Thyroid gland (tissue), 4 donors: ENCODE data around the gene KCNA10. TPM values are rescaled to one million over a fixed set of nuclear protein-coding genes. Genes with fewer than 3 reads are reported as not detected.

ENCODE experiments used
- DNase-seq, 2 donors: peaks; one replicate each; pipeline ENCODE4 v3.0.0-alpha.2; 2019
- H3K27ac ChIP-seq, 3 donors: fragments of 200-600 bp; sonication (generic); 1 replicate in 2 of 3; 2 replicates in 1 of 3; pipeline ENCODE4 v1.5.1; 2016 to 2019; ENCODE audit warnings: mild to moderate bottlenecking in 1 of 3, moderate library complexity in 1 of 3
- H3K27me3 ChIP-seq: fragments of 200-600 bp; sonication (generic); one replicate; pipeline ENCODE4 v1.5.1; 2019
- H3K36me3 ChIP-seq, 2 donors: fragments of 200-600 bp; sonication (generic); one replicate each; pipeline ENCODE4 v1.5.1; 2016 to 2019
- H3K4me1 ChIP-seq, 2 donors: fragments of 200-600 bp; sonication (generic); one replicate each; pipeline ENCODE4 v1.5.1; 2017 to 2019
- H3K4me3 ChIP-seq, 3 donors: fragments of 200-600 bp; sonication (generic); replicated peaks in 1 of 3; 1 replicate in 2 of 3; 2 replicates in 1 of 3; pipeline ENCODE4 v1.5.1; 2016; ENCODE audit warnings: mild to moderate bottlenecking in 1 of 3
- H3K9me3 ChIP-seq: fragments of 200-600 bp; sonication (generic); one replicate; pipeline ENCODE4 v1.5.1; 2017
- POLR2A ChIP-seq, 2 donors: fragments of 450-650 bp; IDR thresholded peaks; one replicate each; pipeline ENCODE4 v1.6.1; 2017; ENCODE audit warnings: antibody characterized with exemption in 2 of 2, mild to moderate bottlenecking in 2 of 2, moderate library complexity in 1 of 2
- WGBS, 2 donors: methylation state at CpG; one replicate each; pipeline ENCODE4 v1.1.5; 2017; 5-methylcytosine and 5-hydroxymethylcytosine counted together
- intact Hi-C: fragments of 100-400 bp; cut with DNase I; formaldehyde crosslinking; loops from one replicate; pipeline ENCODE4 v1.15.1; 2023
- total RNA-seq, 4 donors: library from RNA; depleted of rRNA; stranded (reverse); fragments of >200 nt; gene quantifications; one replicate each; pipeline ENCODE4 v1.2.3, GENCODE V29; 2016
- TF ChIP-seq, protein P1 (sequence below), 6 experiments: fragments of 200-600 bp in 3 of 6; fragments of 450-650 bp in 3 of 6; sonication (generic) in 3 of 6; IDR thresholded peaks; one replicate each; pipeline ENCODE4 v1.5.1; 2016 to 2019; ENCODE audit warnings: antibody characterized with exemption in 6 of 6, mild to moderate bottlenecking in 2 of 6, inconsistent platforms in 1 of 6, moderate library complexity in 1 of 6

Gene KCNA10
- total RNA-seq, 4 donors from 2014 or later, result not detected

DNA sequence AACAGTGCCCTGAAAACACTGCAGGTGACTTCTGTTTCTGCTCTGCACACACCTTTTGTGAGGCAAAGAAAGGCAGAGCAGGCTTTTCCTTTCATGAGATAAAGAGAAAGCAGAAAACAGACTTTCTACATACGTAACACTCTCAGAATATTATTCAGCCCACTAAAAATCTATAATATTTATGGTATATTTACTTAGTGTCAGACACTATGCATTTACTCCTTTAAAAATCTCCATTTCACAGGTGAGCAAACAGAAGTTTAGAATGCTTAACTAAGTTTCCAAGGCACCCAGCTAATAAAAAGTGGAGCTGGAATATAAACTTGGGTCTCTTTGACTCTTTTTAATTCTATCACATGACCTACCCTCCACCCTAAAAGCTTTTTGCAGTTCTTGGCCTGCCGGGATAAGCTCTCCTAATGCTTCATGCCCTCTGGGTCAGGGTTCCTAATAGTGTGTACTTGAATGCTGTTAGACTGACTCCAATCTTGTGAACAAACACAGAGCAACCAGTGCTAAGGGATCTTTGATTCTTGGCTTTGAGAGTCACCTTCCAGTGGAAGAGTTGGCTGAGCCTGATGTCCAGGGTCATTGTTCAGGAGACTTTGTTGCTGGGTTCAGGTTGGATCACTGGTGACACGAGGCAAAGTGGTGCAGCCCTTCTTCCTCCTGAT is 40.9 kb downstream of the KCNA10 start:
- Histone ChIP-seq H3K27ac (no peak overlapping the region), H3K4me3 (no peak overlapping the region), H3K4me1 (no peaks in the 10 kb centered on the region), H3K27me3 (no peaks in the 10 kb centered on the region), H3K36me3 (no peaks in the 10 kb centered on the region), H3K9me3 (no peaks in the 10 kb centered on the region)
- no peak for TF ChIP-seq POLR2A (IDR thresholded peaks at IDR 0.05)
- TF ChIP-seq, protein P1, sequence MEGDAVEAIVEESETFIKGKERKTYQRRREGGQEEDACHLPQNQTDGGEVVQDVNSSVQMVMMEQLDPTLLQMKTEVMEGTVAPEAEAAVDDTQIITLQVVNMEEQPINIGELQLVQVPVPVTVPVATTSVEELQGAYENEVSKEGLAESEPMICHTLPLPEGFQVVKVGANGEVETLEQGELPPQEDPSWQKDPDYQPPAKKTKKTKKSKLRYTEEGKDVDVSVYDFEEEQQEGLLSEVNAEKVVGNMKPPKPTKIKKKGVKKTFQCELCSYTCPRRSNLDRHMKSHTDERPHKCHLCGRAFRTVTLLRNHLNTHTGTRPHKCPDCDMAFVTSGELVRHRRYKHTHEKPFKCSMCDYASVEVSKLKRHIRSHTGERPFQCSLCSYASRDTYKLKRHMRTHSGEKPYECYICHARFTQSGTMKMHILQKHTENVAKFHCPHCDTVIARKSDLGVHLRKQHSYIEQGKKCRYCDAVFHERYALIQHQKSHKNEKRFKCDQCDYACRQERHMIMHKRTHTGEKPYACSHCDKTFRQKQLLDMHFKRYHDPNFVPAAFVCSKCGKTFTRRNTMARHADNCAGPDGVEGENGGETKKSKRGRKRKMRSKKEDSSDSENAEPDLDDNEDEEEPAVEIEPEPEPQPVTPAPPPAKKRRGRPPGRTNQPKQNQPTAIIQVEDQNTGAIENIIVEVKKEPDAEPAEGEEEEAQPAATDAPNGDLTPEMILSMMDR (IDR thresholded peaks at IDR 0.05), result no peak
- WGBS, 2 donors, result 82 to 87% methylated on average over 3 of the region's 3 CpGs
- intact Hi-C loops, result loop anchor here (5.0 kb wide), 1 partner anchor 51 kb away; no protein-coding TSS in a partner anchor
- DNase-seq, result no peak

GRCh38 chr1:110477445-110477957 is 41.5 kb downstream of the KCNA10 start:
- Histone ChIP-seq H3K36me3 (no peaks in the 10 kb centered on the region), H3K27ac (no peak overlapping the region), H3K27me3 (no peaks in the 10 kb centered on the region), H3K9me3 (no peaks in the 10 kb centered on the region), H3K4me1 (no peaks in the 10 kb centered on the region), H3K4me3 (no peak overlapping the region)
- intact Hi-C loops, result loop anchor here (5.0 kb wide), 1 partner anchor 50 kb away; no protein-coding TSS in a partner anchor
- no peak for DNase-seq
- WGBS, 2 donors, result 79 to 80% methylated on average over 3 of the region's 3 CpGs
- TF ChIP-seq, protein P1 (IDR thresholded peaks at IDR 0.05), result no peak
- TF ChIP-seq POLR2A (IDR thresholded peaks at IDR 0.05), result no peak

- WGBS, 2 donors, result 88 to 100% methylated on average over 2 of the region's 2 CpGs
- no peaks in the 10 kb centered on the region for H3K27me3 ChIP-seq
- TF ChIP-seq, protein P1 (IDR thresholded peaks at IDR 0.05), result no peak
- TF ChIP-seq POLR2A (IDR thresholded peaks at IDR 0.05), result no peak
- H3K9me3 ChIP-seq, result no peaks in the 10 kb centered on the region
- no peak overlapping the region for H3K4me3 ChIP-seq
- H3K27ac ChIP-seq, result no peak overlapping the region
- H3K36me3 ChIP-seq, result no peaks in the 10 kb centered on the region
- no peaks in the 10 kb centered on the region for H3K4me1 ChIP-seq
- DNase-seq, result no peak
- intact Hi-C loops, result loop anchor here (5.0 kb wide), 1 partner anchor 50 kb away; no protein-coding TSS in a partner anchor
Observed at GRCh38 chr1:110477041-110477440, 41.9 kb downstream of the KCNA10 start.

GRCh38 chr1:110476028-110476765 is 42.8 kb downstream of the KCNA10 start:
- Histone ChIP-seq H3K4me3 (no peak overlapping the region), H3K36me3 (no peaks in the 10 kb centered on the region), H3K27me3 (no peaks in the 10 kb centered on the region), H3K9me3 (no peaks in the 10 kb centered on the region), H3K27ac (no peak overlapping the region), H3K4me1 (no peaks in the 10 kb centered on the region)
- peak; percentile 22 to 23 for DNase-seq
- intact Hi-C loops, result loop anchor here (5.0 kb wide), 1 partner anchor 49 kb away; no protein-coding TSS in a partner anchor
- 37 to 42% methylated on average over 10 of the region's 10 CpGs for WGBS, 2 donors
- TF ChIP-seq, protein P1 (IDR thresholded peaks at IDR 0.05), result no peak
- no peak for TF ChIP-seq POLR2A (IDR thresholded peaks at IDR 0.05)
